ENCODE measurements around the gene RMND1. TPM values are rescaled to one million over a fixed set of nuclear protein-coding genes. Genes with fewer than 3 reads are reported as not detected.

Gene RMND1
- total and polyA plus RNA-seq, 9 of the 15 experiments (the other 6 are each of a cell fraction or from before 2014, with no cell fraction given) = 26.9 to 47.8 (median 36.2) TPM

- TF ChIP-seq, protein P1, sequence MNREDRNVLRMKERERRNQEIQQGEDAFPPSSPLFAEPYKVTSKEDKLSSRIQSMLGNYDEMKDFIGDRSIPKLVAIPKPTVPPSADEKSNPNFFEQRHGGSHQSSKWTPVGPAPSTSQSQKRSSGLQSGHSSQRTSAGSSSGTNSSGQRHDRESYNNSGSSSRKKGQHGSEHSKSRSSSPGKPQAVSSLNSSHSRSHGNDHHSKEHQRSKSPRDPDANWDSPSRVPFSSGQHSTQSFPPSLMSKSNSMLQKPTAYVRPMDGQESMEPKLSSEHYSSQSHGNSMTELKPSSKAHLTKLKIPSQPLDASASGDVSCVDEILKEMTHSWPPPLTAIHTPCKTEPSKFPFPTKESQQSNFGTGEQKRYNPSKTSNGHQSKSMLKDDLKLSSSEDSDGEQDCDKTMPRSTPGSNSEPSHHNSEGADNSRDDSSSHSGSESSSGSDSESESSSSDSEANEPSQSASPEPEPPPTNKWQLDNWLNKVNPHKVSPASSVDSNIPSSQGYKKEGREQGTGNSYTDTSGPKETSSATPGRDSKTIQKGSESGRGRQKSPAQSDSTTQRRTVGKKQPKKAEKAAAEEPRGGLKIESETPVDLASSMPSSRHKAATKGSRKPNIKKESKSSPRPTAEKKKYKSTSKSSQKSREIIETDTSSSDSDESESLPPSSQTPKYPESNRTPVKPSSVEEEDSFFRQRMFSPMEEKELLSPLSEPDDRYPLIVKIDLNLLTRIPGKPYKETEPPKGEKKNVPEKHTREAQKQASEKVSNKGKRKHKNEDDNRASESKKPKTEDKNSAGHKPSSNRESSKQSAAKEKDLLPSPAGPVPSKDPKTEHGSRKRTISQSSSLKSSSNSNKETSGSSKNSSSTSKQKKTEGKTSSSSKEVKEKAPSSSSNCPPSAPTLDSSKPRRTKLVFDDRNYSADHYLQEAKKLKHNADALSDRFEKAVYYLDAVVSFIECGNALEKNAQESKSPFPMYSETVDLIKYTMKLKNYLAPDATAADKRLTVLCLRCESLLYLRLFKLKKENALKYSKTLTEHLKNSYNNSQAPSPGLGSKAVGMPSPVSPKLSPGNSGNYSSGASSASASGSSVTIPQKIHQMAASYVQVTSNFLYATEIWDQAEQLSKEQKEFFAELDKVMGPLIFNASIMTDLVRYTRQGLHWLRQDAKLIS (CRISPR knock-in tag; IDR thresholded peaks at IDR 0.05) = peak; percentile 38; the same call in 1 of the 2 replicates
- TF ChIP-seq CBX8 (IDR thresholded peaks at IDR 0.05; ENCODE audit: borderline replicate concordance, extremely low read depth, low read depth, low read length, poor library complexity, severe bottlenecking) (no peak), ID3 (CRISPR knock-in tag; IDR thresholded peaks at IDR 0.05) (no peak), ID3 (tag; IDR thresholded peaks at IDR 0.05) (0 out of 2 replicates have a peak, but pooled peaks have one; percentile 4), ARID1B (IDR thresholded peaks at IDR 0.05) (no peak), RREB1 (CRISPR knock-in tag; IDR thresholded peaks at IDR 0.05) (peak; percentile 55; the same call in 1 of the 2 replicates), SAP30 (IDR thresholded peaks at IDR 0.05; ENCODE audit: borderline replicate concordance, insufficient read depth, low read depth, low read length, poor library complexity, severe bottlenecking) (peak; percentile 7), ZNF197 (CRISPR knock-in tag; IDR thresholded peaks at IDR 0.05; ENCODE audit: low read depth) (0 out of 2 replicates have a peak, but pooled peaks have one; percentile 5), L3MBTL2 (IDR thresholded peaks at IDR 0.05) (peak; percentile 72)
- TF ChIP-seq, protein P2, sequence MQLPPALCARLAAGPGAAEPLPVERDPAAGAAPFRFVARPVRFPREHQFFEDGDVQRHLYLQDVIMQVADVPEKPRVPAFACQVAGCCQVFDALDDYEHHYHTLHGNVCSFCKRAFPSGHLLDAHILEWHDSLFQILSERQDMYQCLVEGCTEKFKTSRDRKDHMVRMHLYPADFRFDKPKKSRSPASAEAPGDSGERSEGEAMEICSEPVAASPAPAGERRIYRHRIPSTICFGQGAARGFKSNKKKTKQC (CRISPR knock-in tag; IDR thresholded peaks at IDR 0.05) = 0 out of 2 replicates have a peak, but pooled peaks have one; percentile 30
Measured at GRCh38 chr6:151391471-151392413, 60.2 kb downstream of the RMND1 start, which contains the start of gene ZBTB2 (continued).

Measured in K562 (cell line).